A204.1 (cell line): ENCODE results near the gene GAL.
"Not testable (repeated sequence)": the region's sequence is repeated elsewhere in the genome, so short reads cannot be mapped to it uniquely, and the experiment has no call there.

ENCODE experiments used
- FAIRE-seq: peaks from 2 replicates; lab custom pipeline; 2012; peaks lifted over from hg19 to GRCh38; lab: Jason Lieb, UNC

GAL gene

DNA sequence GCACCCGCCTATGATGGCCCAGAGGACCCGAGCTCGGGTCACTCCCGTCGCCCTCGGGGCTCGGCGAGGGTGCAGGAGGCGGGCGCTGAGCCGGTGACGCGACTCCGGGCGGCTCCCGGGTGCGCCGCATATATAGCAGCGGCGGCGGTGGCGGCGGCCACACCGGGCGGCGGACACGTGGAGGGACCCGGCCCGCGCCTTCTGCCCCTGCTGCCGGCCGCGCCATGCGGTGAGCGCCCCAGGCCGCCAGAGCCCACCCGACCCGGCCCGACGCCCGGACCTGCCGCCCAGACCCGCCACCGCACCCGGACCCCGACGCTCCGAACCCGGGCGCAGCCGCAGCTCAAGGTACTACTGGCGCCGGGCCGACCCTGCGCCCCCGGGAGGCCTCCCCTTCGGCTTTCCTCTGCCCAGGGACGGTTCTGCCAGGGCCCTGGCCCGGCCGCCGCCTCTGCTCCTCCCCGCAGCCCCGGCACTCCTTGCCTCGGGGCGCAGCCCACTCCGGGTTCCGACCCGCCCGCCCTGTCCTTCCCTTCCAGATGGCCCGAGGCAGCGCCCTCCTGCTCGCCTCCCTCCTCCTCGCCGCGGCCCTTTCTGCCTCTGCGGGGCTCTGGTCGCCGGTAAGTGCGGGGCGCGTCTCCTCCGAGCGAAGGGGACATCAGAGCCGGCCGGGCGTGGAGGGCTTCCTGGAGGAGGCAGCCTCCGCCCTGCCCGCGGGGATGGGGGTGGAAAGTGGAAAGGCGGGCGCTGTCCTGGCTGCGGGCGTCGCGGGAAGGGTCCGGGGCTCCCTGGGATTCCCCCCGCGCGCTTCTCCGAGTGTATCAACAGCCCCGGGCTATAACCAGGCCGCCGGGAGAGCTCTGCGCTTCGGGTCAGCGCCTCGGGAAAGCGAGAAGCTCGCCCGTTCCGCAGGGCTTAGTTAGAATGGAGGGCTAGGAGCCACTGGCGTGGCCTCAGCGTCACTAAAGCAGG lies at the start of gene GAL:
TSS of gene GAL (plus strand) at position 160 of the 972 bp plus-strand sequence. CDS start at position 540, 380 bp downstream.
- no peak for FAIRE-seq

DNA sequence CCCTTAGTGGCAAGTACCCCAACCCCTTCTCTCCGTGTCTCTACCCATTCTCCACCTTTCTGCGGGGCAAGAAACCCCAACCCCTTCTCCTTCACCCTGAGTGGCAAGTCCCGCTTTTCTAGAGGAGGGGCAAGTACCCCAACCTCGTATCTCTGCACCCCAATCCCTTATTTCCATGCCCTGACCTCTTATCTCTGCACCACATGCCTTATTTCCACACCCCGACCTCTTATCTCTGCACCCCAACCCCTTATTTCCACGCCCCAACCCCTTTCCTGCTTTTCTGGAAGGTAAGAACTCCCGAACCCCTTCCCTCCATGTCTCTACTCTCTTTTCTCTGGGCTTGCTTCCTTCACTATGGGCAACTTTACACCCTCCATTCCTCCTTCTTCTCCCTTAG lies 49.7 kb upstream of the GAL start:
- not testable (repeated sequence) for FAIRE-seq

DNA sequence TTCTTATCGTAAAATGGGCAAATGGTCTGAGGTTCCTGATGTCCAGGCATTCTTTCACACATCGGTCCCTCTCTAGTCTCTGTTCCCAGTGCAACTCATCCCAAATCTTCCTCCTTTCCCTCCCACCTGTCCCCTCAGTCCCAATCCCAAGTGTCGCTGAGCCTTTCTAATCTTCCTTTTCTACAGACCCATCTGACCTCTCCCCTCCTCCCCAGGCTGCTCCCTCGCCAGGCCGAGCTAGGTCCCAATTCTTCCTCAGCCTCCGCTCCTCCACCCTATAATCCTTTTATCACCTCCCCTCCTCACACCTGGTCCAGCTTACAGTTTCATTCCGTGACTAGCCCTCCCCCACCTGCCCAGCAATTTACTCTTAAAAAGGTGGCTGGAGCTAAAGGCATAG lies 49.2 kb upstream of the GAL start:
- not testable (repeated sequence) for FAIRE-seq

- not testable (repeated sequence) for FAIRE-seq
These were observed 48.5 kb upstream of the GAL start for GRCh38 chr11:68635883-68636282.

DNA sequence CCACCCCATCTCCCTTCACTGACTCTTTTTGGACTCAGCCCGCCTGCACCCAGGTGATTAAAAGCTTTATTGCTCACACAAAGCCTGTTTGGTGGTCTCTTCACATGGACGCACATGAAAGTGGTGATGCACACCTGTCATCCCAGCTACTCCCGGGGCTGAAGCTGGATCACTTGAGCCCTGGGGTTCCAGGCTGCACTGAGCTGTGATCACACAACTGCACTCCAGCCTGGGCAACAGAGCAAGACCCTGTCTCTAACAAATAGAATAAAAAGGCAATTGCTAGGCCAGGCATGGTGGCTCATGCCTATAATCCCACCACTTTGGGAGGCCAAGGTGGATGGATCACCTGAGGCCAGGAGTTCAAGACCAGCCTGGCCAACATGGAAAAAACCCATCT lies 45.0 kb upstream of the GAL start:
- FAIRE-seq = not testable (repeated sequence)

DNA sequence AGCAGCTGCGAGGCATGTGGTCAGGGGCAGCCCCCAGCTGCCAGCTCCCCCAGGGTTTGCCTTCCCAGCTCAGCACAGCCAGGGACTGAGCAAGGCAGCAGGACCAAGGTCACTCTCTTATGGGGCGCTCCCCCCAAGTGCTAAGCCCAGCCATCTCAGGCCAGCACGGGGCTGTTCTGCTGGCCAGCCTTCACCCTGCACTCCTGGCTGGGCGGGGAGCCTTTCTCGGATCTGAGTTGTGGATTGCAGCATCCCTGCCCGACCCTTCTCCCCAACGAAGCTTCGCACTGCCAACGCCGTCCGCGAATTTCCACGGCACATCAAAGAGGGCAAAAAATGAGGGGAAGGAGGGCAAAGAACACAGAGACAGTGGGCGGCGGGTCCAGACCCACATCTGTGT lies 42.5 kb upstream of the GAL start:
- no peak for FAIRE-seq

DNA sequence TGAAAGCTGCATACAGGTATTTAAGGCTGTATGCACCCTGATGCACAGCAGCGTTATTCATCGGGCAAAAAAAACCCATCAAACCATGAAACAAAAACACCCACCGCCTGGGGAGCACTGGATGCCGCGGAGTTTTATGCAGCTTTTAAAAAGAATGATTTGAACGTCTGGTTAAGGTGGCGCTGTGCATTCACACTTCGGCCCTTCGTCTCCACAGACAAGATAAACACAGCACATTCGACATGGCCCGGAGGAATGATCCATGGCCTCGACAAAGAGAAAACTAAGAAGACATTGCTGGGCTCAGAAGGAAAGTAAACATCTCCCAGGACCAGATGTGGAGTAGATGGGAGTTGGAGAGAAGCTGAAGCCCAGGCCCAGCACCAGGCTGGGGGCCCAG lies 40.8 kb upstream of the GAL start:
- FAIRE-seq = no peak

DNA sequence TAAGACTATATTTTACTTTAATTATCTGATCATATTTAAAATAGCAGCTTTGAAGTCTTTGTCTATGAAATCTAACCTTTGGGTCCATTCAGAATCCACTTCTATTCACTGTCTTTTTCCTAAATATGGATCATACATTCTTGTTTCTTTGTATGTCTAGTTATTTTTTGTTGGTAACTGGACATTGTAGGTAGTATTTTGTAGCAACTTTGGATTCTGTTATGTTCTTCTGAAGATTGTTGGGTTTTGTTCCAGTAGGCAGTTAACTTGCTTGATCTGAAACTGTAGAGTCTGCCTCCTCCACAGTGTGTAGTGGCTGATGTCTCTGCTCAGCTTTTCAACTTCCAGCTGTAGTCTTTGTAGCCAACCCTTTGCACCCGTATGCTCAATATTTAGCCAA lies 37.5 kb upstream of the GAL start:
- FAIRE-seq = no peak

DNA sequence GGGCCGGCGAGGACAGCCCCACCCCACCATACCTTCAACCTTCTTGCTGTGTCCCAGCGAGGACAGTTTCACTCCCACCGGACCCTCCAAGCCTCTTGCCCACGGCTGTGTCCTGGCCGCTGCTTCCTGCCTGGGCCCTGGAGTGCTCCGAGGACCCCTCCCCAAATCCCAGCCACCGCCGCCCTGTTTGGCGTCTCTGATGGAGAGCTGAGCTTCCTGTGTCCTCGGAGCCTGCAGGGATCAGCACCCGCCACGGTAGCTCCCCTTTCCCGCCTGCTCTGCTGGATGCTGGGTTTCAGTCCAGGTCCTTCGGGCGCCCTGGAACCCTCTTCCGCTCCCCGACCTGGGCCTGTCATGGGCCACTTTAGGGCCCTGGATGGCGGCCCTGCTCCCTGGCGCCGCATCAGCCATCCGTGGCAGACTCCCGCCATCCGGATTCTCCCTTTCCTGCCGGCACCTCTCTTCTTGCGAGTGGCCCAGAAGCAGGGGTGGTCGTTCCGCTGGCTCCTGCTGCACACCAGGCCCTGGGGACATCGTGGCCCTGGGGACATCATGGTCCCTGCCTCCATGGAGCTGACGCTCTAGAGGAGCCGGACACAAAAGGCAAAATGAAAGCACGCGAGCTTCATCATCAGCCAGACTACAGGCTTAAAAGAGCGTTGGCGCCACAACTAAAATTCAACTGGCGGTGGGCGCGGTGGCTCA lies 34.3 kb upstream of the GAL start:
- no peak for FAIRE-seq

DNA sequence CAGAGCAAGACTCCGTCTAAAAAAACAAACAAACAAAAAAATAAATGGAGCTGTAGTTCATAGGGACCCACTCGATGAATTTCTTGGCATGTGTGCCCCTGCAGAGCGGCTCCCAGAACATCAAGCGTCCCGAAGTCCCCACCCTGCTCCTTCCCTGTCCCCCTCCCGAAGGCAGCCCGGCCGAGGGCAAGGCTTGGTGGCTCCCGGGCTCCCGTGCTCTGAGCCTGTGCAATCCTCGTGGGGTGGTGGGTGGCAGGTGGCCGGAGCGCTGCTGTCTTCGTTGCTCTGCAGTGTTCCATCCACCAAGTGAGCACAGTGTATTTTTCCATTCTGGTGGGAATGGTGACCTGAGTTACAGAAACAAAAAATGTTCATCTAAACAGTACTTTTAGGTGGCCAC lies 33.5 kb upstream of the GAL start:
- no peak for FAIRE-seq

DNA sequence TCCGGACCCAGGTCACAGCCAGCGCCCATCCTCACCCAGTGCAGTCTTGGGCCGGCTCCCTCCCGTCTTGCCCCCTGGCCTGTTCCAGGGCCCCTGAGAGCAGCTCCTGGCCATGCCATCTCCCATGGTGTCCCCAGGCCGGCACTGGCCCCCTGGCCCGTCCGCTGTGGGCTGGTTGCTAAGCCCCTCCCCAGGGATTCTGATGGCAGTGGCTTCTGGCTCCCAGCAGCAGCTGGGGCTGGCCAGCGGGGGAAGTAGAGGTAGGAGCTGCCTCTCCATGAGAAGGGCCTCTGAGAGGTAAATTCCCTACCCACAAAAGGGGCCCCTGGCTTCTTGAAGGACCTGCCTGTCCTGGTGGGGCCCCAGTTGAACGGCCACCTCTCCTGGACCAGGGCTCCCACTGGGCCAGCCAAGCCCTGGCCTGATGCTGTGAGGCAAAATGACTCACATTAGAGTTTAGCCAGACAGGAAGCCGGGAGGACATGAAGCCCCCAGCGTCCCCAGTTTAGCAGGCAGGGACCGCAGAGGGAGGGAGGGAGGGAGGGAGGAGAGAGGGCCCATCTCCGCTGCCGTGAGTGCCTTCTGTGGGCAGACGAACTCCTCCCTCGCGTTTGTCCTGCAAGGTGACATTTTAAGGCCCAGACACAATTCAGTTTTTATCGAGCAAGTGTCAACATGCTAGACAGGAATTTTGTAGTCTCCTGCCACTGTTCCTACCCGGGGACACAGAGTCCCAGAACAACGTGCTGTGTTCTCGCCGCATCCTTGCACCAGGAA lies 32.9 kb upstream of the GAL start:
- no peak for FAIRE-seq

GRCh38 chr11:68651985-68652682 lies 32.2 kb upstream of the GAL start:
- no peak for FAIRE-seq

DNA sequence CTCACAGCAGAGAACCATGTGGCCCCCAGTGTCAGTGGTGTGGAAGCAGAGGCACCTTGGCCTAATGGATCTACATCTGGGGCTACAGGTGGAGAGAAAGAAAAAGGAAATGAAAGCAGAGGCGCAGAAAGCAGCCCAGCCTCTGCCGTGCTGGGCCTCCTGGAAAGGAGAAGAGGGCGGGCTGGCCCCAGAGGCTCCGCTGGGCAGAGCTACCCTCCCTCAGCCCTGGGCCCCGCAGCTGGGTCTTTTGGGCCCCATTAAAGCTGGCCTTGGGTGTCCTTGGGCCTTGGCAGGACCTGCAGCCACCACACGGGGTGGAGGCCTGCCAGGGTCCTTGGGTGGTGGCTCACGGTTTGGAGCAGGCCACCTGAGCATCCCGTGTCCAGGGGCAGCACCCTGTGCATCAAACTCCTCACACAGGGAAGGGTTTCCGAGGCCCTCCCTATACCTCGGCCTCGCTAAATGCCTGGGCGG lies 31.6 kb upstream of the GAL start:
- FAIRE-seq = no peak

- no peak for FAIRE-seq
These were observed 30.6 kb upstream of the GAL start for GRCh38 chr11:68653486-68654430.

DNA sequence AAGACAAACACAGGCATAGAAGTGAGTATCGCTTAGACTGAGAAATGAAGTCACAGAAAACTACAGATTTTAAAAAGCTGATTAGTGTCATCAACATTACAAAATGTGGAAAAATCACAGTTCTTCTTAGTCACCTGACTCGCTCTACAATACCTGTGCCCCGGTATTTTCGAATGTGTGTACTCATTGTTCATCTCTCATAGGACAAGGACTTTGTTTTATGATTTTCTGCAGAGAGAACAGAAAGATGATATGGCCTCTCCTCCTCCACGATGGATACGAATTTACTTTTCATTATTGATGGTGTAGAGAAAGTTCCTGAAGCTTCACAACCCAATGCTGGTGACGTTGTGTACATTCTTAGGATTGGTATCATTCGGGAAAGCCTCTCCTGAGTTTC lies 29.4 kb upstream of the GAL start:
- FAIRE-seq = no peak

DNA sequence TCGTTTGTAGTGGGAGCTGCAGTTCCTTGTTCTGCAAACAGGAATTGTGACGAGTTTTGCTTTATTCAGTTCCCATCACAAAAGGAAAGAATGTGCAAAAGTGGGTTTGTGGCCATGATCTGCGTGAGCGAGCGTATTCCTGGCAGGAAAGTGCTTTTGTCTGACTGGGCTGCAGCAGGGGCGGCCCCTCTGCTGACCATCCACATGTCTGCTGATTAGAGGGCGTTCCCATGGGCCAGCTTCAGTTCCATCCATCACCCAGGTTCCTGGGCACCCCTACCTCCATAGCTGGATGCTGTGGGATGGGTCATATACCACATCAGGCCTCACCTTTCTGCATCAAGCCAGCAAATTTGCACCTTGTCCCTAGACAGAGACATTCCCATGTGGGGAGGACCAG lies 28.9 kb upstream of the GAL start:
- no peak for FAIRE-seq

DNA sequence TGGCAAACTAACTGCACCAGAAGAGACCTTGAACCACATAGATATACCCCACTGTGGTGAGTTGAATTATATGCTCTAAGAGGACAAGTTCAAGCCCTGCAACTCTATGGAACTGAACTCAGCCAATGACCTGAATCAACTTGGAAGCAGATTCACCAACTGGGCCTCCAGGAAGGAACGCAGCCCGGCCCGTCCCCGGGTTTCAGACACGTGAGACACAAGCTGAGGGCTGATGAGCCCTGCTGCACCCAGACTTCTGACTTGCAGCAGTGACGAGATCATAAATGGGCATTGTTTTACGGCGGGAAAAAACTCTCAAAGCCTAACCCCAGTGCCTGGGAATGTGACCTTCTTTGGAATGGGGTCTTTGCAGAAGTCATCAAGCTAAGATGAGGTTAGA lies 28.5 kb upstream of the GAL start:
- no peak for FAIRE-seq

- no peak for FAIRE-seq
These were observed 27.1 kb upstream of the GAL start for GRCh38 chr11:68657021-68657780.

- FAIRE-seq = no peak
These were observed 26.2 kb upstream of the GAL start for GRCh38 chr11:68658097-68658496.

DNA sequence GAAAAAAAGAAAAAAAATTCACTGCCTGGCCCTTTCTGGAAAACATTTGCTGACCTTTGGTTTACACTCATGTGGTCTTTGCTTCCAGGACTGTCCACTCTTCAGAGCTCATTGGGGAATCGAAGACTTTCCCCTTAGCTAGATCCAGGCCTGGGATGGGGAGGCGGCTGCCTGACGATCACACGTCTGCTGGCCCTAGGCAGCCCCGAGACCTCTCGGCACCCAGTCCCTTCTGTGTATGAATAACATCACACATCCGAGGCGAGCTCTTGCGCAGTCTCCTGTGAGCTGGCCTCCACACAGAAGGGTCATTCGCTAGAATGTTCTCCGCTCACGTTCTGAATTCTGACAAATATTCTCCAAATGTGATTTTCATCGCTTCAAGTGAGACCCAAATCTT lies 25.7 kb upstream of the GAL start:
- FAIRE-seq = no peak
